HG02623 (cell line): ENCODE measurements around the gene CRYZL1.

ENCODE experiments used
- ATAC-seq: cut with Tn5 transposase; IDR thresholded peaks from one replicate; pipeline ENCODE4 v1.9.1; 2021; ENCODE audit warnings: moderate library complexity; ENCODE audit not compliant: unreplicated experiment

Gene CRYZL1

DNA sequence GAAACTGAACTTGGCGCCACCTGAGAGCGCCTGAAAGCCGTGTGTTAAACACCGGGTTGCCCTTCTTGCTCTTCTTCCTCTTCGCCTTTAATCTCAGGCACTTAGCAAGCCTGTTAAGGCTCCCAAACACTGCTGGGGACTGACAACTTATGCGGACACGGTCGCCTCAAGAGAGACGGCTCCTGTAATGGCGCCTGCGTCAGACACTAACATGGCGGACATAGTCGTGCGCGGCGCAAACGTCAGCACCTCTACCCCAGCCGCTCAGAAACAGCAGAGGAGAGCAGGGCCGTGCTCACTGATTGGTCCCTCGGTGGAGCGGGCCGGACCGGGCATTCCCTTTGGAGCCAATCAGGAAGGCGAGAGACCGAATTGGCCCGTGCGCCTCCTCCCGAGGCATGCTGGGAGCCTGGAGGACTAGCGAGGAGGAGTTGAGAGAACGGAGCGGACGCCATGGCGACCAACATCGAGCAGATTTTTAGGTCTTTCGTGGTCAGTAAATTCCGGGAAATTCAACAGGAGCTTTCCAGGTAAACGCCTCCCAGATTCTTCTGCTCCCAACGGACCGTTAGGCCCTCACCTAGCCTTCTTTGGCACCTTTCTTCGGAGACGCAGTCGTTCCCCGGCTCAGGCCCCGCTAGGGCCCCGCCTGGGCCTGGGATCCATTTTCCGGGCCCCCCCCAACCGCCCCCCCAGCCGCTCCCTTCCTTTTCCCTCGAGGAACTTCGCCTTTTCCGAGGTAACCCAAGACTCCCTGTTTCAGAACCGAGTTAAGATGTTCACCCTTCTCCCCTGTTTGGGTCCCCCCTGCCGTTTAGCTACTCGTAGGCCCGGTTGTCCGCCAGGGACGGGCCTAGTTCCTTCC lies 98.7 kb downstream of the CRYZL1 start, which contains the start of gene SON:
TSS of gene SON (plus strand) at position 399 of the 865 bp plus-strand sequence. CDS start at position 454, 55 bp downstream.
- ATAC-seq: peak; percentile 93

DNA sequence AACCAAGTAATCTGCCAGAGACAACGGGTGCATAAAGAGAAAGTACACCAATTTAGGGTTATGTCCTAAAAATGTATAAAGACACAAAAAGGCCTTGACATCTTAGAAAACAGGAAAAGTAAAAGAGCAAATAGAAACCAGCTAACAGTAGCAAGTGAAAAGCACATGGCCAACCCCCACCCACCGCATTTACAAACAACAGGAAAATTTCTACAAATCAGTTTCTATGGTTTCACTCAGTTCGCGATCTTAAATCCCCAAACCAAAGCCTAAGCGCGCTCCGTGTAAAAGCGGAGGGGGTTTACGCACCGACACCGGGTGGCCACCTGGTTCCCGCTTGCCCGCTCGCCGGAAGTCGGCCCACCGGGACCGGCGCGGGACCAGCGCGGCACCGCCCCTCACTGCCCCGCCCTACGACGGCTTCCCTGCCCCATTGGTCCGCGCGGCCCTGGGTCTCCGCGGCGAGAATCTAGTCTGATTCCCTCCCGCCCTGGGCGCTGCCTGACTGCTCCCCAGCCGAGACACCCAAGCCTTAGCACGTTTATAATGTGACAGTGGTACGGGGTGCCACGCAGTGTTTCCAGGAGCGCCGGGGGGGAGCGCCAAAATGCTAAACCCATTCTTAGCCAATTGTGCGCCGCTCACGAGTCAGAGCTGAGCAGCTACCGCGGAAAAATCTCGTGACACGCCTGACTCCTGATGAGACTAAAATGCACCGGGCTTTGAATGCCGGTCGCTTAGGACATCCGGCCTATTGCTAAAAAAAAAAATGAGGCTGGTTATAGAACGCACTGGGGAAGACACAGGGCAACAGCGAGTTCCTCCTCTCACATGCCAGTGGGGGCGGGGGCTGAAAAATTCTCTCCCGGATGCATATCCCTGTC lies 99.5 kb downstream of the CRYZL1 start, which contains the start of gene GART:
TSS of gene GART (minus strand) at position 362 of the 884 bp plus-strand sequence. CDS start 2,802 bp downstream, outside the sequence.
- peak; percentile 36 for ATAC-seq

DNA sequence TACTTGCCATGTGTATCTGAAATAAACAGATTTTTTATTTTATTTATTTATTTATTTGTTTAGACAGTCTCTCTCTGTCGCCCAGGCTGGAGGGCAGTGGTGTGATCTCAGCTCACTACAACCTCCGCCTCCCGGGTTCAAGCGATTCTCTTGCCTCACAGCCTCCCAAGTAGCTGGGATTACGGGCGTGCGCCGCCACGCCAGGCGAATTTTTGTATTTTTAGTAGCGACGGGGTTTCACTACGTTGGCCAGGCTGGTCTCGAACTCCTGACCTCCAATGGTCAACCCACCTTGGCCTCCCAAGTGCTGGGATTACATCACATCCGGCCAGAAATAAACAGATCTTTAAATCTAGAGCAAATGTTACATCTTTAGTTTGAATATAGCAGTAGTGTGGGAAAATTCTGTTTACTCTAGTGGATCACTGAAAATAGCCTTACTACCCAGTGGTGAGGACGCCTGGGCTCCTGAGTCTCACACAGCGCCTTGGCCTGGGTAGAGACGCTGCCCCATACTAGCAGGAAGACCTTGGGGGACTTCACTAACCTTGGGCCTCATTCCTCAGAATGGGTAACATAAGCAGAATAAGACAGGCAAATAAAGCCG lies 100.3 kb downstream of the CRYZL1 start:
- ATAC-seq: no peak

DNA sequence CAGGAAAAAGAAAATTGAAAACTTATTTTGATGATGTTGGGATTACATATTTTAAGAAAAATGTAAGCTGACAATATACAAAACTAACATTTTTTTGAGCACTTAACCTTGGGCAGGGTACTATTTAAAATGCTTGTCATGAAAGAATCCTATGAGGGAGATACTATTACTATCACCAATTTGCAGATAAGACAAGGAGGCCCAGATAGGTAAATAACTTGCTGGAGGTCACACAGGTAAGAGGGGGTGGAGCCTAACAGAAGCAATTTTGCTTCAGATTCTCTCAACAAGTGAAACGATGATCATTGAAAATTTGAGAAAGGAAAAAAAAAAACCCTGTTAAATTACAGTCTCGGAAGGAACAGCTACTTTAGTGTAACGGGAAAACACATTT lies 100.8 kb downstream of the CRYZL1 start:
- ATAC-seq: no peak

DNA sequence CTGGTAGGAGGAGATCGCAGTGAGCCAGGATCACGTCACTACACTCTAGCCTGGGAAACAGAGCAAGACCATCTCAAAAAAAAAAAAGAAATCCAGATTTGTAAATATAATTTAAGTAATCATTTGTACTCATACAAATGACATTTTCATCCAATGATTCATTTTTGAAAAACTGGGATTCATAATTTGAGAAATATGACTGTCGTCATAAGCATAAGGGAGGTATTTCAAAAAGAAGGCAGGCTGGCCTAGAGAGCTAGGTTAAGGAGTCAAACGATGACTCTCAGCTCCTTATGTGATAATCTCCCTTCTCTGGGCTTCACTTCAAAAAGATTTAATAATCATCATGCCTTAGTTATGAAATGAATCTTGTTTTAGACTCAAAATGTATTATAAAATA lies 101.9 kb downstream of the CRYZL1 start:
- no peak for ATAC-seq
